ENCODE data around the gene ABCA5.

The ABCA5 gene

GRCh38 chr17:69250641-69251040, 76.3 kb downstream of the ABCA5 start:
- no peak for DNase-seq (ENCODE audit: low read depth)

- DNase-seq (ENCODE audit: low read depth), result no peak
Observed at GRCh38 chr17:69246726-69247375, 80.1 kb downstream of the ABCA5 start.

GRCh38 chr17:69246202-69246601, 80.7 kb downstream of the ABCA5 start:
- no peak for DNase-seq (ENCODE audit: low read depth)

- no peak for DNase-seq (ENCODE audit: low read depth)
Observed at GRCh38 chr17:69245617-69246016, 81.3 kb downstream of the ABCA5 start.

GRCh38 chr17:69239611-69240600, 87.0 kb downstream of the ABCA5 start:
- no peak for DNase-seq (ENCODE audit: low read depth)

- DNase-seq (ENCODE audit: low read depth), result no peak
Observed at GRCh38 chr17:69236946-69237345, 90.0 kb downstream of the ABCA5 start.

GRCh38 chr17:69236464-69236863, 90.5 kb downstream of the ABCA5 start:
- no peak for DNase-seq (ENCODE audit: low read depth)

- DNase-seq (ENCODE audit: low read depth), result peak; percentile 14
Observed at GRCh38 chr17:69235338-69236058, 91.4 kb downstream of the ABCA5 start.

- no peak for DNase-seq (ENCODE audit: low read depth)
Observed at GRCh38 chr17:69232650-69233049, 94.3 kb downstream of the ABCA5 start.

GRCh38 chr17:69231521-69231920, 95.4 kb downstream of the ABCA5 start:
- no peak for DNase-seq (ENCODE audit: low read depth)

GRCh38 chr17:69230939-69231338, 96.0 kb downstream of the ABCA5 start:
- no peak for DNase-seq (ENCODE audit: low read depth)

GRCh38 chr17:69228576-69228975, 98.4 kb downstream of the ABCA5 start, which contains the start of gene ABCA10:
Gene ABCA10 (minus strand): TSS chr17:69228824. CDS start chr17:69225358, 3,466 bp downstream.
- DNase-seq (ENCODE audit: low read depth), result no peak

- DNase-seq (ENCODE audit: low read depth), result no peak
Observed at GRCh38 chr17:69228018-69228417, 98.9 kb downstream of the ABCA5 start.

- no peak for DNase-seq (ENCODE audit: low read depth)
Observed at GRCh38 chr17:69227541-69227940, 99.4 kb downstream of the ABCA5 start.

GRCh38 chr17:69223809-69224208, 103.1 kb downstream of the ABCA5 start:
- DNase-seq (ENCODE audit: low read depth), result no peak

GRCh38 chr17:69222707-69223258, 104.2 kb downstream of the ABCA5 start:
- no peak for DNase-seq (ENCODE audit: low read depth)

GRCh38 chr17:69220098-69220497, 106.8 kb downstream of the ABCA5 start:
- DNase-seq (ENCODE audit: low read depth), result no peak

- no peak for DNase-seq (ENCODE audit: low read depth)
Observed at GRCh38 chr17:69218986-69219385, 107.9 kb downstream of the ABCA5 start.

- no peak for DNase-seq (ENCODE audit: low read depth)
Observed at GRCh38 chr17:69213059-69213813, 113.7 kb downstream of the ABCA5 start.

GRCh38 chr17:69208640-69209039, 118.3 kb downstream of the ABCA5 start:
- DNase-seq (ENCODE audit: low read depth), result no peak

GRCh38 chr17:69207151-69207550, 119.8 kb downstream of the ABCA5 start:
- no peak for DNase-seq (ENCODE audit: low read depth)
